GM03348 (cell line): ENCODE results near the gene CXXC1.
"Not testable (repeated sequence)": the region's sequence is repeated elsewhere in the genome, so short reads cannot be mapped to it uniquely, and the experiment has no call there.

Source experiments
- DNase-seq: peaks from one replicate; pipeline ENCODE4 v3.0.0; 2012; ENCODE audit warnings: low spot score

CXXC1 gene

DNA sequence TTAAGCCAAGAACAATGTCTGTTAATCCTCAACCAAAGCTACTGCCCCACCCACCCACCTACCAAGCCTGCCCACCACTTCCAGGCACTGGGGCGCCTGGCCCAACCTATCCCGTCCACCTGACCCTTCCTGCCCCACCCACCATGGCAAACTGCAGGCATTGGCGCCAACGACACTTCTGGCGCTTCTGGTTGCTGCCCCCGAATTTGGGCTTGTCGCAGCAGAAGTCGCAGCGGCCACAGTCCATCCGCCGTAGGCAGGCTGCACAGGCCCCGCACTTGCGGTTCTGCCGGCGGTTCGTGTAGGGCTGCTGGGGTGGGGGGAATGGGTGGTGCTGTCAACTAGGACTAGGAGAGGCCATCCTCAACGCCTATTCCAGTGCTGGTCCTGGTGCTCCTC lies 13.4 kb downstream of the CXXC1 start:
- DNase-seq = no peak

DNA sequence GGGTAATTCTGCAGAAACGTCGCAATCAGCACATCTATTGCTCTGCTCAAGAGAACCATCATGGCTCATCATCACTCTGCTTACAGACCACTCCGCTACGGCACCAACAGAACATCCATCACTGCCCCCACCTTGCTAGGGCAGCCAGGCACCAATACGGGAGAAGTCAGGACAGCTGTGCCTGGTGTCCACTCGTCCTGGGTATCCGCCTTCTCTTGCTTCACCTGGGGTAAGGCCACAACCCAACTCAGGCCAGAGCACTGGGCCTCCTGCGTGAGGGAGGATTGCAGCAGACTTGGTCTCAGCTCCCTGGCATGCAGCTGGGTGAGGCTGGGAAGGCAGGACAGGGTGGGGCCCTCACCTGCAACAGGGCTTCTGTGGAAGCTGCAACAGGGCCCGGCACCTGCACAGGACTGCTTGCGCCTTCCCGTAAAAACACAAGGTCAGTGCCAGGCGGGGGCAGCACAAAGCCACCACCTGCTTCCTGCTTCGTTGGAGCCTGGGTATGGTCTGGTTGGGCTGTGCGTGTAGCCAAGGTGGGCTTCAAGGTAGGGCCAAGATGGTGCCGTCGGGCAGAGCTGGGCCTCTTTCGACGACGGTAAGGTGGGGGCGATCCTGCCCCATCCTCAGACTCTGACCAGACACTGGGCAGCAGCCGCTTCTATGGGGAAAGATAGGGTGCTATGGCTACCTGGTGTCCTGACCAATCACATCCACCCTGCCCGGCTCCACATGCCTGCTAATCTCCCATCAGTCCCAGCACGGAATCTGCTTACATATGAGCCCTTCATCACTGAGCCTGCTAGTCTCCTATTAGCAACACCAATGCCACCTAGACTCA lies 14.1 kb downstream of the CXXC1 start:
- no peak for DNase-seq

DNA sequence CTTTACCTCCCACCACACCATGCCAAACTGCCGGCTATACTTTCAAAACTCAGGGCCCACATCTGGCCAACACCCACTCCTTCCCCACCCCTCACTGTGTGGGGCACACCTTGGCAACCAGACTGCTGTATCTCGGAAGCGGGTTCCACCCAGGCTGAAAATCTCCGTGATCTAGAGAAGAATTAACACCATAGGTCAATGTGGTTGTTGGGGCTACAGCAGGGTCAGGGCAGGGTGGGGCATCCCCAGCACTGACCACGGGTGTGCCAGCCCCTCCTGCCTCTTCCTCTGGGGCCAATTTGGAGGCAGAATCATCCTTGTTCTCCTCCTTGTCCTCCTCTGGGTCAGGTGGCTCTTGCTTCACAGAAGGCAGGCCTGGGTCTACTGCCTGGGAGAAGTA lies 14.9 kb downstream of the CXXC1 start:
- DNase-seq = no peak

DNA sequence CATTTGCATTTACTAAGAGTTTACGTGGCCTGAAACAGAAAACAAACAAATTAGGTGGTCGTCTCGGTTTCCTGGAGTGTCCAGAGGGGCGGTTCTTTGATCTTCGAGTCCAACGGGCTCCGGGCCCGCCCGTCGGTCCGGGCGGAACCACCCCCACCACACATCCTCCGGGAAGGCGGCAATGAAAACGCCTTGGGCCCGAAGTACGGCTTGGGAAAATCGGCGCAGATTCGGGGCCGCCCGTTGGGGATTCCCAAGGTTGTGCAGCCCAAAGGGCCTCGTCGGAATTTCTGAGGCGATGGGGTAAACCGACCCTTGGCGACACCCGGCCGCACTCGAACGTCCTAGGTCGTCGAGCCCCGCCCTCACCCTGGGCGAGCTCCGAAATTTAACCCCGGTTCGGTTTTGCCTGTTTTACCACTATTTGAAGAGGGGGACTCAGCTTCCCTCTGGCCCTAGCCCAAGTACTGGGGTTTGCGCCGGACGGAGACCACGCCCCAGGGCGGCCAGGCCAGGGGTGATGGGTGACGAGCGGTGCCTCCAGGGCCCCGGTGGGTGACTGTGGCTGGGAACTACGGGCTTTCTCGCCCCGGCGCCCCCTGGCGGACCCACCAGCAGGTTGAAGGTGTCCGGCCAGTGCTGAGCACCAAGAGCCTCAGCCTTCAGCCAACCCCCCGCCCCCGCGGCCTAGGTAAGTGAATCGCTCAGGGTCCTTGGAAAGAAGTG lies 19.3 kb downstream of the CXXC1 start:
- DNase-seq = peak; percentile 87

DNA sequence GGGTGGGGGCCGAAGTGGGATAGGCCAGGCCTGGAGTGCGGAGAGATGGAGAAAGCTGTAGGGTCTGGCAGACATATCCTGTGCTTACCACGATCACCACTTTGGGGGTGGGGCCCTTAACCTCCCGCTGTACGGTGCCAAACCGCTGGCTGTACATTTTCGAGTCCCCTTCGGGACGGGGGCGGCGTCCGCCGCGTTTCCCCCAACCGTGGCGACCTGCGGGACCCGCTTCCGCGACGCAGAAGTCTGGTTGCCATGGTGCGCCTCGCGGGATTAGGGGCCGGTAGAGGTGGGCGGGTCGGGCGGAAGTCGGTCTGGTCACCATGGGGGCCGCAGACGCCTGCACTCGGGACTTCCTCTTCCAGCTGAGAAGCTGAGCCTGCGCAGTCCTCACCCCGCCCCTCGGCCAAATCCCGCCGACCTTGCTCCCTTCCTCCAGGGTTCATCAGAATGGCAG lies 21.2 kb downstream of the CXXC1 start, which contains the start of gene CFAP53:
TSS of gene CFAP53 (minus strand) at position 248 of the 457 bp plus-strand sequence. CDS start at position 157, 91 bp downstream.
- peak; percentile 98 for DNase-seq

DNA sequence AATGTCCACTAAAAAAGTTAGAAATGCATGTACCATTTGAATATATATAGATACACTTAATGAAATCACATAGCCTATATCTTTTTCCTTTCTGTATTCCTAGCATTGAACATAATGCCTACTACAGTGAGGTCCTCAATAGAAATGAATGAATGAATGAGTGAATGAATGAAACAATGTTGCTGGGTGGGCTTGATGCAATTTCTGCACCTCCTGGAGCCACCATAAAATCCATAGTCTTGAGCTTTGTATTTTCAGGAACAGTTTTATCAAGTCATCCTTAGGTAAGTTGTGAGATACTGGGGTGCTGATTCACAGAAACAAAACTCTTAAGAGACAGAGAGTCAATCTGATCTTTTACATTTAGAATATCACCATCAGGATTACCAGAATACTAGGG lies 24.5 kb downstream of the CXXC1 start:
- no peak for DNase-seq

DNA sequence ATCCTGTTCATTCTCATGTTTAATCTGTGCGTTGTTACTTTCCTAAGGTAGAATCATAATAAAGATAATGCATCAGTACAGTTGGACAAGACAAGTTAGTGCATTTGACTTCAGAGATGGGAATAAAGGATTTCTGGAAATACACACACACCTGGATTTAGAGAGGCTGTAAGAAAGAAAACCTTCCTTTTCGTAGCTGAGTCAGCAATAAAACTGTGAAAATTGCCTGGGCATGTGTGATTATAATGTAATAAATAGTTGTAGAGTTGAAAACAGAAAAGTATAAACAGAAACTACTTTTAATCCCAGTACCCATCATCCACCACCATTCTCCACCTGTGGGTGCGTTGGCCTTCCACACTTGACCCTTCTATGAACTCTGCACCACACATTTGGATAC lies 36.6 kb downstream of the CXXC1 start:
- no peak for DNase-seq

DNA sequence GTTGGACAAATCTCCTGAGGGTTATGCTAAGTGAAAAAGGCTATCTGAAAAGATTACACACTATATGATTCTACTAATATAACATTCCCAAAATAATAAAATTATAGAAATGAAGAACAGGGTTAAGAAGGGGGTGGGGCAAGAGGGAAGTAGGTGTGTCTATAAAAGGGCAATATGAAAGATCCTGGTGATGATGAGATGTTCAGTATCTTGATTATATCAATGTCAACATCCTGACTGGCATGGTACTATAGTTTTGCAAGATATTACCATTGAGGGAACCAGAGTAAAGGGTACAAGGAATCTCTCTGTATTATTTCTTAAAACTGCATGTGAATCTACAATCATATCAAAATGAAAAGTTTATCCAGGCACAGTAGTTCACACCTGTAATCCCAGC lies 37.9 kb downstream of the CXXC1 start:
- DNase-seq = no peak

DNA sequence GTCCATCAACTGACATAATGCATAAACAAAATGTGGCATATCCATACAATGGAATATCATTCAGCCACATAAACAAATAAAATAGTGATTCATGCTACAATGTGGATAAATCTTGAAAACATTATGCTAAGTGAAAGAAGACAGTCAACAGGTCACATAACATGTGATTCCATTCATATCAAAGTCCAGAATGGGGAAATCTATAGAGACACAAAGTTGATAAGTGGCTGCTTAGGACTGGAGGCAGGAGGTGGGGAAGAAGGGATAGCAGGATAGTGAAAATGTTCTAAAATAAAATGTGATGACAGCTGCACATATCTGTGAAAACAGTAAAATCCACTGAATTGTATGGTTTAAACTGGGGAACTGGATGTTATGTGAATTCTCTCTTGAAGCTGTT lies 39.9 kb downstream of the CXXC1 start:
- DNase-seq = no peak

DNA sequence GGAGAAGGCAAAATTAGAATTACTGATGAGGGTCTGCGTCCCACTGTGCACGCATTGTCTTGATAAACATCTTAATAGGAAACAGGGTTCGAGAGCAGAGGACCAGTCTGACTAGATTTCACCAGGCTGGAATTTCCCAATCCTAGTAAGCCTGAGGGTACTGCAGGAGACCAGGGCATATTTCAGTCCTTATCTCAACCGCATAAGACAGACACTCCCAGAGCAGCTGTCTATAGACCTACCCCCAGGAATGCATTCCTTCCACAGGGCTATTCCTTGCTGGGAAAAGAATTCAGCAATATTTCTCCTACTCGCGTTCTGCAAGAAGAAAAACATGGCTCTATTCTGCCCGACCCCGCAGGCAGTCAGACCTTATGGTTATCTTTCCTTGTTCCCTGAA lies 45.7 kb downstream of the CXXC1 start:
- not testable (repeated sequence) for DNase-seq

DNA sequence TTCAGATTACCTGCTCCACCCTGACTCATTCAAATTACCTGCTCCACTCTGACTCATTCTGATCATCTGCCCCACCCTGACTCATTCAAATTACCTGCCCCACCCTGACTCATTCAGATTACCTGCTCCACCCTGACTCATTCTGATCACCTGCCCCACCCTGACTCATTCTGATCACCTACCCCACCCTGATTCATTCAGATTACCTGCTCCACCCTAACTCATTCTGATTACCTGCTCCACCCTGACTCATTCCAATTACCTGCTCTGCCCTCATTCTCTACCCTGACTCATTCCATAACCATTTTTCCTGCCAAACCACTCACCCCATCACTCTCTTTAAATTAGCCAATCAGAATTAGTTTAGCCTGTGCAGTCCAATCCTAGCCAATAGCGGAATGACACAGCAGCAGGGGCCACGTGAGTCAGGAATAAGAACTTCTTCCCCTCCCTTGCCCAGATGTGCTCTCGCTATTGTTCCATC lies 47.4 kb downstream of the CXXC1 start:
- no peak for DNase-seq

DNA sequence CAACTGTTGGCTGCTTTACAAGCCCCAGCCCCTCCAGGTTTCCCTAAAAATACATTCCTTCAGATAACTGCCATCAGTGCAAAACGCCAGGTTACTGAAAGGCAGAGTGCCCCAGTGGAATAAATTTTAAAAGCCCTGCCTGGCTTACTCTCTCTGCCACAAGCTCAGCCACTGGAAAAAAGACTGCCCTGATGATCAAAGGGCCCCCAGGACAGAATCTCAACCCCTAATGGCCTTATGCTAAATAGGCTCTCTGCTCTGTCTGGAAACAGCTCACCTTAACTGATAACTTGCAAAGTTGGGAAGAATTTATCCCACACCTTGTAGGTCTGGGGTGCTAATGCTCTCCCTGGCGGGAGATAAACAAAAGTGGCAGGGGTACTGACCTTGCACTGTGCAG lies 55.1 kb downstream of the CXXC1 start:
- DNase-seq = no peak
